CD4-positive, alpha-beta T cell treated with Interleukin-15 for 4 hours (primary cell): Measurements from ENCODE around the gene OR51B2.
"Not testable (repeated sequence)": the region's sequence is repeated elsewhere in the genome, so short reads cannot be mapped to it uniquely, and the experiment has no call there.

ENCODE experiments used
- DNase-seq: peaks from one replicate; pipeline ENCODE4 v3.0.0-alpha.2; 2020; ENCODE audit warnings: low spot score

Gene OR51B2

GRCh38 chr11:5310423-5310822, 13.7 kb downstream of the OR51B2 start:
- DNase-seq, result no peak

DNA sequence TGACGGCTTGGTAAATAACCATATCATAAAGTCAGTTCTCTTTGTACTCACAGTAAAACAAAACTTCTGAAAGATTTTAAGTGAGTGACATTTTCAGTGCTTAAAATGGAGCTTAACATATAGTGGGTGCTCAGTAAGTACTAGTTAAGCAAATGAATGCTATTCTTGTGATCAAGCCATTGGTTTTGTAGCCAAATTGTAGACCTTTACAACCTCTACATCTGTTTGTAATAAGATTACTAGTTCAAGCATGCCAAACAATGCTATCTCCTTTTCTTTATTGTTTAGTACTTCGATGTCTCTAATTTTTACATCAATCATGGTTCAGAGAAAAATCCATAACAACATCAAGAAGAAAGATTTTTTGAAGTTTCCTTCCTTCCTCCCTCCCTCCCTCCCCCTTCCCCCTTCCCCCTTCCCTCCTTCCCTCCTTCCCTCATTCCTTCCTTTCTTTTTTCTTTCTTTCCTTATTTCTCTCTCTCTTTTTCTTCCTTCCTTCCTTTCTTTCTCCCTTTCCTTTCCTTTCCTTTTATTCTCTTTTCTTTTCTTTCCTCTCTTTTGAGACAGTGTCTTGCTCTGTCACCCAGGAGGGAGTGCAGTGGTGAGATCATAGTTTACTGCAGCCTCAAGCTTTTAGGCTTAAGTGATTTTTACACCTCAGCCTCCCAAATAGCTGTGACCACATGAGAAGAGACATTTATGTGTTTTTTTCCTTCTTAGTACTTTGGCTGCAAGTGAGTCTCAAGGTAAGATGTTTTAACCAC, 16.7 kb downstream of the OR51B2 start:
- no peak for DNase-seq

GRCh38 chr11:5304046-5304445, 20.1 kb downstream of the OR51B2 start:
- DNase-seq, result no peak

DNA sequence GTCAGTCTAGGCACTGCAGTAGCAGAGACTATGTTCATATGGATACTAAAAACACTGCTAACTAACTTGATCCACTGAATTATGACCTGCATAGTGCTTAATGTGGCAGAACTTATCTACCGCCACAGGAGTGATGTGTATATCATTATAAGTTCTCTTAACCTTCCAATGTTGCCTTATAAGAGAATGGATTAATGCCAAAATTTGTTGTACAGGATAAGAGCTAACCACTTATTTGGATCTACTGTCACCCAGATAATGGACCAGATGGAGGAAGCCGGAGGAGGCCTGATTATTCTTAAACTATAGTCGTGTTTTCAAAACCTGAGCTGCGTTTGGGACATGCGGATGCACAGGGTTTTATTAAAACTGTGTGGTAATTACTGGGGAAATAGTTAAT, 20.5 kb downstream of the OR51B2 start:
- DNase-seq, result no peak

DNA sequence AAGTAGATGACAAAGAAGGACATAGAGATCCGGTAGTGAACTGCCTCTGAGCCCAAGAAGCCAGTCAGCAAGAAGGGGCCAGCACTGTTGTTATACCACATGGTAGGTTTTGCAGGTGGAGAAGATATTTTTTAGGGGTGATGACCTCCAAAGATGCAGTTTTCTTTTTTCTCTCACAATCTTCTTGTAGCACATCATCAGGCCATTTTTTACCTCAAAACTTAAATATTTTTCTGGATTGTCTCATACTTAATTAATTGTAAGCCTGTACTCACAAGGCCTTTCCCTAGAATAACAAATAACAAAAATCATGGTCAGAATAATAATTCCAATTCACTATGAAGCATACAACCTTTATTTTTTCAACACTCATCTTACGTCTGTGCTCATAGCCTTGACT, 22.3 kb downstream of the OR51B2 start, which contains the start of gene OR51B4:
TSS of gene OR51B4 (minus strand) at position 101 of the 400 bp plus-strand sequence. CDS start at position 101, 0 bp downstream.
- no peak for DNase-seq

DNA sequence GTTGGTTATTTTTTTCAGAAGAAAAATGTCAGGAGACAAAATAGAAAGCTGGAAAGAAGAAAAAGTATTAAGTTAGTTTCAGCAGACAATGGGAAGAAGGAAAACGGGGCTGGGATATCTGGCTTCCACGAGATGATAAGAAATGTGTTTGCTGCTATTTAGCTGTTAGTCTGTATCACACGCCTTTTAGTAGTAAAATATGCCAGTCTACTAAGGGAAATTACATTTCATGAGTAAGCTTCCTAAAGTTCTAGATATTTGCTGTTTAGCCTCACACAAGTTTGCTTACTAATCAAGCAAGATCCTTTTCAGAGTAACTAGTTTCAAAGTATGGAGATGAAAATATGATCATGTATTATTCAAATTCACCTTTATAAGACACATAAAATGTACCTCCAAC, 23.8 kb downstream of the OR51B2 start:
- no peak for DNase-seq

DNA sequence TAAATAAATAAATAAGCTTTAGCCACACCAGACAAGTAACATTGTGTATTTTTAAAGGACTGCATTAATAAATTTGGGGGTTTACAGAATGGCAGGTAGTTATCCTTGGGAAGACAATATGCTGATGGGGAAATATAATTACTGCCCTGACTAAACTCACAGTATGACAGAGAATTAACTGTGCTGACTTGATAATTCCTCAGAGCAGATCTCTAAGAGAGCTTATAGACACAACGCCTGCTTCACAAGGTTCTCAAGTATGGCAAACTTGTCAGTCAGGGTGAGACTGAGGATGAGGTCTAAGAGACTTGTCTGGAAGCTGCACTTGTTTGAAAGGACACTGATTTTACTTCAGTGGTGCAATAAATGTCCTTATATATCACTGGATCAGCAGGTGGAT, 25.6 kb downstream of the OR51B2 start:
- no peak for DNase-seq

- no peak for DNase-seq
These were observed 26.3 kb downstream of the OR51B2 start for GRCh38 chr11:5297721-5298323.

DNA sequence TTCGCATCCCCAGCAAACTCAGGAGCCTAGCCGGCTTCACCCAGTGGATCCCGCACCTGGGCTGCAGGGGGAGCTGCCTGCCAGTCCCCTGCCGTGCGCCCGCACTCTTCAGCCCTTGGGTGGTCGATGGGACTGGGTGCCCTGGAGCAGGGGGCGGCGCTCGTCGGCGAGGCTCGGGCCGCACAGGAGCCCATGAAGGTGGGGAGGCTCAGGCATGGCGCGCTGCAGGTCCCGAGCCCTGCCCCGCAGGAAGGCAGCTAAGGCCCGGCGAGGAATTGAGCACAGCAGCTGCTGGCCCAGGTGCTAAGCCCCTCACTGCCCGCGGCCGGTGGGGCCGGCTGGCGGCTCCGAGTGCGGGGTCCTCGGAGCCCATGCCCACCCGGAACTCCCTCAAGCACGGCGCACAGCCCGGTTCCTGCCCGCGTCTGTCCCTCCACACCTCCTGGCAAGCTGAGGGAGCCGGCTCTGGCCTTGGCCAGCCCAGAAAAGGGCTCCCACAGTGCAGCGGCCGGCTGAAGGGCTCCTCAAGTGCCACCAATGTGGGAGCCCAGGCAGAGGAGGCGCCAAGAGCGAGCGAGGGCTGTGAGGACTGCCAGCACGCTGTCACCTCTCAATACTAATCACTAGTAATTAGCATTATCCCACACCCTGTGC, 29.6 kb downstream of the OR51B2 start:
- DNase-seq, result not testable (repeated sequence)

GRCh38 chr11:5293028-5293427, 31.1 kb downstream of the OR51B2 start:
- DNase-seq, result no peak

- no peak for DNase-seq
These were observed 32.8 kb downstream of the OR51B2 start for GRCh38 chr11:5291207-5291838.

- DNase-seq, result no peak
These were observed 34.0 kb downstream of the OR51B2 start for GRCh38 chr11:5290106-5290505.

DNA sequence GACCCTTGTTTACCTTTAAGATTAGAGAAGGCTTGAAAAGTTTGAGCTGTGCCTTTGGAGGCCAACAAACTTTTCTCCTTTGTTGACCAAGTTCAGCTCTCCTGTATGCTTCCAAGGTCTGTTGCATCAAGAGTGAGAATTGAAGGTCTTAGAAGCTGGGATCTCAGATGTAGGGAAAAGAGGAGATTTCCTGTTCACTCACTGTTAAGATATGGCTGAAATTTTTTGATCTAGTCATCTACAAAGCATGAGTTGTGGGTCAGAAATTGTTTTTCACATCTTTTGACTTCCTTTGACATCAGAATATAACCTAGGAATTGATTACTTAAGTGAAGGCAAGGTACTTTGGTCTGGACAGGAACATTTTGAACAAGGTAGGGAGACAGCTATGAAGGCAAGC, 34.4 kb downstream of the OR51B2 start:
- DNase-seq, result no peak

DNA sequence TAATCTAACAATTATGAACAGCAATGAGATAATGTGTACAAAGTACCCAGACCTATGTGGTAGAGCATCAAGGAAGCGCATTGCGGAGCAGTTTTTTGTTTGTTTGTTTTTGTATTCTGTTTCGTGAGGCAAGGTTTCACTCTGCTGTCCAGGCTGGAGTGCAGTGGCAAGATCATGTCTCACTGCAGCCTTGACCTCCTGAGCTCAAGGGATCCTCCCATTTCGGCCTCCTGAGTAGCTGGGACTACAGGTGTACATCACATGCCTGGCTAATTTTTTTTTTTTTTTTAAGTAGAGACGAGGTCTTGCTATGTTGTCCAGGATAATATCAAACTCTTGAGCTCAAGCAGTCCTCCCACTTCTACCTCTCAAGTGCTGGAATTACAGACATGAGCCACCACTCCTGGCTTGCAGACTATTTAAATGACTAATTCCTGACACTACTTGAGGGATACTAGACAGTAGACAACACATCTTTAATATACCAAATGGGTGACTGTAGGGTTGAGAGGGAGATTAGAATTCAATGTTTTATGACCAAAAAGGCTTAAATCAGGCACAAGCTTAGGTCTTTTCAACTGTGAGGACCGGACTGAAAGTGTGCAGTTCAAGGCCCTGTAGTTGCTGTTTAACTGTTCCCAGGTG, 35.1 kb downstream of the OR51B2 start:
- DNase-seq, result no peak

DNA sequence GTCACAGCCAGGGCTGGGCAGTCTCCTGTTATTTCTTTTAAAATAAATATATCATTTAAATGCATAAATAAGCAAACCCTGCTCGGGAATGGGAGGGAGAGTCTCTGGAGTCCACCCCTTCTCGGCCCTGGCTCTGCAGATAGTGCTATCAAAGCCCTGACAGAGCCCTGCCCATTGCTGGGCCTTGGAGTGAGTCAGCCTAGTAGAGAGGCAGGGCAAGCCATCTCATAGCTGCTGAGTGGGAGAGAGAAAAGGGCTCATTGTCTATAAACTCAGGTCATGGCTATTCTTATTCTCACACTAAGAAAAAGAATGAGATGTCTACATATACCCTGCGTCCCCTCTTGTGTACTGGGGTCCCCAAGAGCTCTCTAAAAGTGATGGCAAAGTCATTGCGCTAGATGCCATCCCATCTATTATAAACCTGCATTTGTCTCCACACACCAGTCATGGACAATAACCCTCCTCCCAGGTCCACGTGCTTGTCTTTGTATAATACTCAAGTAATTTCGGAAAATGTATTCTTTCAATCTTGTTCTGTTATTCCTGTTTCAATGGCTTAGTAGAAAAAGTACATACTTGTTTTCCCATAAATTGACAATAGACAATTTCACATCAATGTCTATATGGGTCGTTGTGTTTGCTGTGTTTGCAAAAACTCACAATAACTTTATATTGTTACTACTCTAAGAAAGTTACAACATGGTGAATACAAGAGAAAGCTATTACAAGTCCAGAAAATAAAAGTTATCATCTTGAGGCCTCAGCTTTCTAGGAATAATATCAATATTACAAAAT, 35.8 kb downstream of the OR51B2 start:
- DNase-seq, result no peak

- no peak for DNase-seq
These were observed 37.2 kb downstream of the OR51B2 start for GRCh38 chr11:5286901-5287300.

DNA sequence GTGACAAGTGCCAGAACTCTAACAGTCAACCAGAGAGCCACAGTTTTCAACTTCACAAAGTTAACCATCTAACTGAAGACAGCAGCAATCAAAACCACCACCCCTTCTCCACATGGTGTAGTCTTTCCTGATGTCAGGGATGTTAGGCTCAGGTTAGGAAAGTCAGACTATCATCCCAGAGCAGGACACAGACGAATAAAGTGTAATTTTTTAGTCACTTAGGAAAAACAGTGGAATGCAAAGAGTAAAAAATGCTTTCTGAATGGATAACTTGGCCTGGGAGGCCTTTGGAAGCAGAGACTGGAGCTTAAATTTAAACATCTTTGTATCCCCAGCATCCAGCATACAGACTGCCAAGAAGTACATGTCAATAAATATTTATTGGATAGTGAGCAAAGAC, 37.7 kb downstream of the OR51B2 start:
- no peak for DNase-seq

- DNase-seq, result no peak
These were observed 38.3 kb downstream of the OR51B2 start for GRCh38 chr11:5285703-5286340.

DNA sequence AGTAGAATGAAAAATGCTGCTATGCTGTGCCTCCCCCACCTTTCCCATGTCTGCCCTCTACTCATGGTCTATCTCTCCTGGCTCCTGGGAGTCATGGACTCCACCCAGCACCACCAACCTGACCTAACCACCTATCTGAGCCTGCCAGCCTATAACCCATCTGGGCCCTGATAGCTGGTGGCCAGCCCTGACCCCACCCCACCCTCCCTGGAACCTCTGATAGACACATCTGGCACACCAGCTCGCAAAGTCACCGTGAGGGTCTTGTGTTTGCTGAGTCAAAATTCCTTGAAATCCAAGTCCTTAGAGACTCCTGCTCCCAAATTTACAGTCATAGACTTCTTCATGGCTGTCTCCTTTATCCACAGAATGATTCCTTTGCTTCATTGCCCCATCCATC, 39.5 kb downstream of the OR51B2 start:
- no peak for DNase-seq

GRCh38 chr11:5283882-5284281, 40.2 kb downstream of the OR51B2 start:
- no peak for DNase-seq

DNA sequence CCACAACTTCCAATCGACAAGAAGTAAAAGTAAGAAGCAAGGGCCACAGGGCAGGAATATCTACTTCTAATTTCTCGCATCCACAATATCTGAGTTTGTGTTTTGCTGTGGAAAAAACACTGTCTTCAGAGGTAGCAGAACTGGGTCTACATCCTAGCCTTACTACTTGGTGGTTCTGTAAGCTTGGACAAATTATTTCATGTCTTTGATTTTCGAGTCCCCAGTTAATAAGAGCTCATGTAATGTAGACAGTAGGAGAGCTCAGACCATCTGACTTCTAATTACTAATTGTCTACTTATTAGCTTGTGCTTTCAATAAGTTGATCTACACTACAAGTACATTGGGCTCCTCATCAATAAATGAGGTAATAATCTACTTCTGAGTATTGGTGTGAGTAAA, 41.0 kb downstream of the OR51B2 start:
- DNase-seq, result no peak
